Smooth muscle cell (in vitro differentiated cells): Measurements from ENCODE around the gene DNAJC16. TPM values are rescaled to one million over a fixed set of nuclear protein-coding genes. Genes with fewer than 3 reads are reported as not detected.

ENCODE experiments used
- DNase-seq: peaks from one replicate; lab custom pipeline; 2025; ENCODE audit not compliant: unreplicated experiment; lab: John Stamatoyannopoulos, UW
- H2AFZ ChIP-seq: fragments of 200-600 bp; sonication (generic); 2 replicates; pipeline ENCODE4 v1.6.0; 2016; ENCODE audit warnings: antibody characterized with exemption, low read depth, mild to moderate bottlenecking
- H3F3A ChIP-seq: fragments of 200-600 bp; sonication (generic); 2 replicates; pipeline ENCODE4 v1.6.0; 2017; ENCODE audit warnings: antibody characterized with exemption, low read depth
- H3K27ac ChIP-seq: fragments of 200-600 bp; sonication (generic); 2 replicates; pipeline ENCODE4 v1.5.1; 2016; ENCODE audit warnings: low read depth, mild to moderate bottlenecking
- H3K27me3 ChIP-seq: fragments of 200-600 bp; sonication (generic); 2 replicates; pipeline ENCODE4 v1.6.1; 2016; ENCODE audit warnings: low read depth, mild to moderate bottlenecking
- H3K36me3 ChIP-seq: fragments of 200-600 bp; sonication (generic); 2 replicates; pipeline ENCODE4 v1.5.1; 2016; ENCODE audit warnings: low read depth
- H3K4me1 ChIP-seq: fragments of 200-600 bp; sonication (generic); 2 replicates; pipeline ENCODE4 v1.5.1; 2016; ENCODE audit warnings: low read depth
- H3K4me2 ChIP-seq: fragments of 200-600 bp; sonication (generic); 2 replicates; pipeline ENCODE4 v1.6.0; 2016; ENCODE audit warnings: mild to moderate bottlenecking
- H3K4me3 ChIP-seq: fragments of 200-600 bp; sonication (generic); 2 replicates; pipeline ENCODE4 v1.5.1; 2016; ENCODE audit warnings: mild to moderate bottlenecking
- H3K79me2 ChIP-seq: fragments of 200-600 bp; sonication (generic); 2 replicates; pipeline ENCODE4 v1.6.0; 2016; ENCODE audit warnings: low read depth, mild to moderate bottlenecking
- H3K9ac ChIP-seq: fragments of 200-600 bp; sonication (generic); 2 replicates; pipeline ENCODE4 v1.6.0; 2016; ENCODE audit warnings: low read depth
- H3K9me3 ChIP-seq: fragments of 200-600 bp; sonication (generic); replicated peaks from 2 replicates; pipeline ENCODE4 v1.5.1; 2016; ENCODE audit warnings: low read depth
- H4K20me1 ChIP-seq: fragments of 200-600 bp; sonication (generic); 2 replicates; pipeline ENCODE4 v1.6.0; 2016; ENCODE audit warnings: low read depth
- CTCF ChIP-seq: fragments of 200-600 bp; sonication (generic); IDR thresholded peaks from 2 replicates; pipeline ENCODE4 v1.5.1; 2017; ENCODE audit warnings: borderline replicate concordance, mild to moderate bottlenecking, antibody characterized with exemption; ENCODE audit not compliant: insufficient read depth, poor library complexity, severe bottlenecking
- WGBS: methylation state at CpG from one replicate; pipeline ENCODE4 v1.1.7; 2016; ENCODE audit warnings: low lambda C conversion rate; 5-methylcytosine and 5-hydroxymethylcytosine counted together
- polyA plus RNA-seq: library from polyadenylated mRNA; unstranded; fragments of >200 nt; fragmentation: Nextera tagmentation; extraction: Ambion mirVana; gene quantifications from 2 replicates; pipeline ENCODE4 v1.2.1, GENCODE V29; 2016
- total RNA-seq: library from RNA; depleted of rRNA; stranded (reverse); fragments of >200 nt; gene quantifications from 2 replicates; pipeline ENCODE4 v1.2.3, GENCODE V29; 2014

DNAJC16 gene
- total and polyA plus RNA-seq, 2 experiments from 2014 or later, result 4.0 to 18.3 TPM

- 0% methylated on average over 5 of the region's 27 CpGs for WGBS
- Histone ChIP-seq H3F3A (peaks cover 8% of the 10 kb centered on the region), H3K4me2 (peak within 1 kb of the TSS; percentile 92), H4K20me1 (no peaks in the 10 kb centered on the region), H3K4me3 (peak within 1 kb of the TSS; percentile 87), H3K79me2 (peaks cover 18% of the 10 kb centered on the region), H2AFZ (peak within 1 kb of the TSS; percentile 89), H3K4me1 (peaks cover 27% of the 10 kb centered on the region), H3K9me3 (no peaks in the 10 kb centered on the region), H3K9ac (peak within 1 kb of the TSS; percentile 98), H3K36me3 (no peaks in the 10 kb centered on the region), H3K27ac (peak within 1 kb of the TSS; percentile 99), H3K27me3 (no peaks in the 10 kb centered on the region)
- no peak for TF ChIP-seq CTCF
- DNase-seq, result no peak
Measured at GRCh38 chr1:15524021-15524282, 2.7 kb upstream of the DNAJC16 start, which contains the start of gene CASP9. Gene CASP9, minus strand, starts transcription at chr1:15524215. Its CDS starts 15 bp downstream, at chr1:15524200.

GRCh38 chr1:15524283-15525049, 2.2 kb upstream of the DNAJC16 start:
- WGBS, result 2% methylated on average over 25 of the region's 88 CpGs

GRCh38 chr1:15525050-15526020, 1.3 kb upstream of the DNAJC16 start:
- H3K4me1 ChIP-seq, result peaks cover 27% of the 10 kb centered on the region
- TF ChIP-seq CTCF, result no peak
- WGBS, result 6% methylated on average over 24 of the region's 40 CpGs
- H3K4me3 ChIP-seq, result peak overlapping the region; percentile 87
- peak overlapping the region; percentile 99 for H3K27ac ChIP-seq
- H3K27me3 ChIP-seq, result no peaks in the 10 kb centered on the region
- DNase-seq, result no peak
- peaks cover 8% of the 10 kb centered on the region for H3F3A ChIP-seq
- H3K36me3 ChIP-seq, result no peaks in the 10 kb centered on the region
- no peaks in the 10 kb centered on the region for H3K9me3 ChIP-seq
- peak overlapping the region; percentile 67 for H3K9ac ChIP-seq
- no peaks in the 10 kb centered on the region for H4K20me1 ChIP-seq
- peaks cover 30% of the 10 kb centered on the region for H3K79me2 ChIP-seq
- H3K4me2 ChIP-seq, result peak overlapping the region; percentile 79
- H2AFZ ChIP-seq, result peak overlapping the region; percentile 49

More at GRCh38 chr1:15524283-15525049, 2.2 kb upstream of the DNAJC16 start:
- peaks cover 8% of the 10 kb centered on the region for H3F3A ChIP-seq
- peak overlapping the region; percentile 98 for H3K9ac ChIP-seq
- H3K36me3 ChIP-seq, result no peaks in the 10 kb centered on the region
- TF ChIP-seq CTCF, result no peak
- peaks cover 21% of the 10 kb centered on the region for H3K79me2 ChIP-seq
- H3K4me3 ChIP-seq, result peak overlapping the region; percentile 87
- peaks cover 27% of the 10 kb centered on the region for H3K4me1 ChIP-seq
- H2AFZ ChIP-seq, result no peak overlapping the region
- peak; percentile 100 for DNase-seq
- peak overlapping the region; percentile 99 for H3K27ac ChIP-seq
- no peaks in the 10 kb centered on the region for H3K27me3 ChIP-seq
- no peaks in the 10 kb centered on the region for H3K9me3 ChIP-seq
- no peaks in the 10 kb centered on the region for H4K20me1 ChIP-seq
- peak overlapping the region; percentile 92 for H3K4me2 ChIP-seq
